WTC11 (cell line): ENCODE results near the gene GJA3. TPM values are rescaled to one million over a fixed set of nuclear protein-coding genes. Genes with fewer than 3 reads are reported as not detected.

Experiments used
- ATAC-seq: fragments of 200-7000 bp; cut with Tn5 transposase; 2 replicates; pipeline ENCODE4 v1.10.0; 2021; ENCODE audit warnings: mild to moderate bottlenecking, moderate library complexity
- CTCF ChIA-PET: fragments of 300-600 bp; sonication (Branson Sonifier 250); formaldehyde crosslinking; loops from one replicate; lab custom pipeline; 2021; ENCODE audit warnings: antibody characterized with exemption; lab: Charles Lee
- POLR2A ChIA-PET: fragments of 350-600 bp; sonication (Branson Sonifier 250); formaldehyde crosslinking; loops from one replicate; lab custom pipeline; 2021; ENCODE audit warnings: antibody characterized with exemption; lab: Charles Lee
- DNase-seq: peaks from one replicate; pipeline ENCODE4 v3.0.0; 2021; ENCODE audit warnings: low spot score
- H3K27ac Mint-ChIP-seq: 2 replicates; pipeline ENCODE4 v1.8.0; 2021; ENCODE audit warnings: mixed read lengths
- H3K27me3 Mint-ChIP-seq: 2 replicates; pipeline ENCODE4 v1.8.0; 2021; ENCODE audit warnings: low read depth, mild to moderate bottlenecking, moderate library complexity, mixed read lengths
- H3K36me3 Mint-ChIP-seq: 2 replicates; pipeline ENCODE4 v1.8.0; 2021; ENCODE audit warnings: mixed read lengths
- H3K4me1 Mint-ChIP-seq: 2 replicates; pipeline ENCODE4 v1.8.0; 2022; ENCODE audit warnings: mixed read lengths
- H3K4me3 Mint-ChIP-seq: 2 replicates; pipeline ENCODE4 v1.8.0; 2021; ENCODE audit warnings: mild to moderate bottlenecking, moderate library complexity, mixed read lengths
- H3K9me3 Mint-ChIP-seq: 2 replicates; pipeline ENCODE4 v1.8.0; 2021; ENCODE audit warnings: mixed read lengths
- AFF4 ChIP-seq: sonication (generic); formaldehyde crosslinking; IDR thresholded peaks from 2 replicates; pipeline ENCODE4 v1.8.1; 2023; ENCODE audit warnings: mild to moderate bottlenecking, missing genetic modification reagents, borderline replicate concordance
- CREM ChIP-seq: sonication (generic); formaldehyde crosslinking; IDR thresholded peaks from 2 replicates; pipeline ENCODE4 v1.8.1; 2022; ENCODE audit warnings: mild to moderate bottlenecking, missing genetic modification reagents, moderate library complexity
- E2F4 ChIP-seq: sonication (generic); formaldehyde crosslinking; IDR thresholded peaks from 2 replicates; pipeline ENCODE4 v1.8.1; 2022; ENCODE audit warnings: low read depth, mild to moderate bottlenecking, moderate library complexity, missing genetic modification reagents, borderline replicate concordance
- ERG ChIP-seq: fragments of 250-450 bp; sonication (Bioruptor Pico); IDR thresholded peaks from 2 replicates; pipeline ENCODE4 v1.8.0; 2021; ENCODE audit warnings: mild to moderate bottlenecking
- FOXJ3 ChIP-seq: sonication (generic); formaldehyde crosslinking; IDR thresholded peaks from 2 replicates; pipeline ENCODE4 v1.9.0; 2021; ENCODE audit warnings: missing genetic modification reagents, mild to moderate bottlenecking, borderline replicate concordance
- FOXK1 ChIP-seq: sonication (generic); formaldehyde crosslinking; IDR thresholded peaks from 2 replicates; pipeline ENCODE4 v1.8.0; 2022; ENCODE audit warnings: mild to moderate bottlenecking, moderate library complexity, missing genetic modification reagents
- GRHL2 ChIP-seq: fragments of 250-450 bp; sonication (Bioruptor Pico); IDR thresholded peaks from 2 replicates; pipeline ENCODE4 v1.8.0; 2022; ENCODE audit warnings: mild to moderate bottlenecking, moderate library complexity; ENCODE audit not compliant: insufficient replicate concordance, severe bottlenecking
- HMGXB4 ChIP-seq: sonication (generic); formaldehyde crosslinking; IDR thresholded peaks from 2 replicates; pipeline ENCODE4 v1.8.1; 2023; ENCODE audit warnings: mild to moderate bottlenecking, moderate library complexity, missing genetic modification reagents
- JUN ChIP-seq: sonication (generic); formaldehyde crosslinking; IDR thresholded peaks from 2 replicates; pipeline ENCODE4 v1.8.0; 2023; ENCODE audit warnings: mild to moderate bottlenecking, missing genetic modification reagents
- MAX ChIP-seq: sonication (generic); formaldehyde crosslinking; IDR thresholded peaks from 2 replicates; pipeline ENCODE4 v1.8.0; 2022; ENCODE audit warnings: mild to moderate bottlenecking, missing genetic modification reagents
- MXD4 ChIP-seq: fragments of 250-450 bp; sonication (Bioruptor Pico); IDR thresholded peaks from 2 replicates; pipeline ENCODE4 v1.8.0; 2021; ENCODE audit warnings: mild to moderate bottlenecking, moderate library complexity, borderline replicate concordance
- NR2C2 ChIP-seq: sonication (generic); formaldehyde crosslinking; IDR thresholded peaks from 2 replicates; pipeline ENCODE4 v1.8.0; 2022; ENCODE audit warnings: mild to moderate bottlenecking, missing genetic modification reagents
- NR3C1 ChIP-seq: sonication (generic); formaldehyde crosslinking; conservative IDR thresholded peaks from 2 replicates; pipeline ENCODE4 v1.8.1; 2023; ENCODE audit warnings: low read depth, mild to moderate bottlenecking, missing genetic modification reagents
- OVOL2 ChIP-seq: fragments of 250-450 bp; sonication (Bioruptor Pico); IDR thresholded peaks from 2 replicates; pipeline ENCODE4 v1.9.0; 2021; ENCODE audit warnings: mild to moderate bottlenecking, borderline replicate concordance
- SP1 ChIP-seq: sonication (generic); formaldehyde crosslinking; conservative IDR thresholded peaks from 2 replicates; pipeline ENCODE4 v1.8.1; 2022; ENCODE audit warnings: missing genetic modification reagents
- STAT6 ChIP-seq: sonication (generic); formaldehyde crosslinking; conservative IDR thresholded peaks from 2 replicates; pipeline ENCODE4 v1.8.1; 2023; ENCODE audit warnings: mild to moderate bottlenecking, low read depth, missing genetic modification reagents, moderate library complexity
- ZMAT4 ChIP-seq: fragments of 250-450 bp; sonication (Bioruptor Pico); IDR thresholded peaks from 2 replicates; pipeline ENCODE4 v1.9.0; 2021; ENCODE audit warnings: mild to moderate bottlenecking
- ZNF138 ChIP-seq: sonication (generic); formaldehyde crosslinking; conservative IDR thresholded peaks from 2 replicates; pipeline ENCODE4 v1.8.1; 2022; ENCODE audit warnings: mild to moderate bottlenecking, moderate library complexity, missing genetic modification reagents
- ZNF425 ChIP-seq: fragments of 250-450 bp; sonication (Bioruptor Pico); conservative IDR thresholded peaks from 2 replicates; pipeline ENCODE4 v1.9.0; 2021; ENCODE audit warnings: mild to moderate bottlenecking
- total RNA-seq: library from RNA; stranded (reverse); gene quantifications from 3 replicates; pipeline ENCODE4 v1.2.3, GENCODE V29; 2021

The GJA3 gene
- total RNA-seq, 1 experiment from 2014 or later = 0.48 TPM

- H3K27me3 Mint-ChIP-seq = peaks cover 4% of the 10 kb centered on the region; the same call in 1 of the 2 replicates
- H3K27ac Mint-ChIP-seq = no peak overlapping the region
- DNase-seq = no peak
- CTCF ChIA-PET = interaction anchor here (2.4 kb wide), 1 partner anchor 26 kb away, joined by 7 read pairs; no protein-coding TSS in a partner anchor
- peaks cover 2% of the 10 kb centered on the region; the same call in 1 of the 2 replicates for H3K9me3 Mint-ChIP-seq
- POLR2A ChIA-PET = no interaction called here
- H3K4me1 Mint-ChIP-seq = peaks cover 30% of the 10 kb centered on the region
- H3K4me3 Mint-ChIP-seq = no peak overlapping the region
- no peaks in the 10 kb centered on the region for H3K36me3 Mint-ChIP-seq
- no peak for TF ChIP-seq E2F4 (CRISPR knock-in tag)
- no peak for TF ChIP-seq AFF4 (CRISPR knock-in tag)
- TF ChIP-seq SP1 (CRISPR knock-in tag) = no peak
- TF ChIP-seq JUN (CRISPR knock-in tag) = no peak
- TF ChIP-seq CREM (CRISPR knock-in tag) = no peak
- TF ChIP-seq NR3C1 (CRISPR knock-in tag) = no peak
- TF ChIP-seq NR2C2 (CRISPR knock-in tag) = no peak
- TF ChIP-seq ZNF138 (CRISPR knock-in tag) = no peak
- no peak for TF ChIP-seq OVOL2
- no peak for TF ChIP-seq FOXJ3 (CRISPR knock-in tag)
- TF ChIP-seq ZNF425 = no peak
- ATAC-seq = no peak
Measured at GRCh38 chr13:20101467-20102316, 59.2 kb downstream of the GJA3 start.

GRCh38 chr13:20099319-20099718 lies 61.5 kb downstream of the GJA3 start:
- peak overlapping the region; percentile 24; the same call in 1 of the 2 replicates for H3K4me3 Mint-ChIP-seq
- ChIA-PET CTCF (interaction anchor here (1.0 kb wide), 2 partner anchors 20 to 80 kb away, joined by 3 read pairs; no protein-coding TSS in a partner anchor), POLR2A (no interaction called here)
- H3K36me3 Mint-ChIP-seq = no peaks in the 10 kb centered on the region
- H3K9me3 Mint-ChIP-seq = peaks cover 4% of the 10 kb centered on the region; the same call in 1 of the 2 replicates
- DNase-seq (peak; percentile 52), ATAC-seq (peak; percentile 98)
- H3K27ac Mint-ChIP-seq = no peak overlapping the region; the same call in 1 of the 2 replicates
- H3K27me3 Mint-ChIP-seq = peaks cover 3% of the 10 kb centered on the region; the same call in 1 of the 2 replicates
- H3K4me1 Mint-ChIP-seq = peaks cover 30% of the 10 kb centered on the region
- TF ChIP-seq MXD4 (no peak), MAX (CRISPR knock-in tag) (no peak), SP1 (CRISPR knock-in tag) (no peak), GRHL2 (no peak), STAT6 (no peak), HMGXB4 (CRISPR knock-in tag) (no peak), ZMAT4 (CRISPR knock-in tag) (no peak), ERG (no peak), FOXK1 (CRISPR knock-in tag) (no peak)
